A549 (cell line): ENCODE measurements around the gene CELSR1. TPM values are rescaled to one million over a fixed set of nuclear protein-coding genes. Genes with fewer than 3 reads are reported as not detected.

Experiments
- ATAC-seq, 2 experiments: fragments of 200-7000 bp in 1 of 2; fragments of >200 bp in 1 of 2; cut with Nextera tagmentation in 1 of 2; cut with Tn5 transposase in 1 of 2; 3 replicates each; pipeline versions ENCODE4 v1.8.0 to v1.9.1; 2018 to 2020; ENCODE audit warnings: mild to moderate bottlenecking in 1 of 2, moderate library complexity in 1 of 2
- CTCF ChIA-PET: fragments of 300-600 bp; sonication (Branson Sonifier 250); formaldehyde crosslinking; extraction: SDS; loops from one replicate; lab custom pipeline; 2021; ENCODE audit warnings: antibody characterized with exemption, inconsistent platforms; lab: Yijun Ruan, JAX
- POLR2A ChIA-PET: fragments of 350-600 bp; formaldehyde crosslinking; extraction: SDS; loops from one replicate; lab custom pipeline; 2021; ENCODE audit warnings: antibody characterized with exemption, inconsistent platforms; lab: Yijun Ruan, JAX
- DNase-seq, 2 experiments: peaks; one replicate each; pipeline versions ENCODE4 v3.0.0 to v3.0.0-alpha.2; 2011 to 2016; ENCODE audit warnings: low read depth in 1 of 2, low spot score in 1 of 2
- FAIRE-seq: peaks from 2 replicates; lab custom pipeline; 2011; peaks lifted over from hg19 to GRCh38; lab: Jason Lieb, UNC
- H3K27ac ChIP-seq, 2 experiments: fragments of >200 bp; sonication (Bioruptor Twin); formaldehyde crosslinking; 3 replicates each; pipeline ENCODE4 v1.5.1; 2016 to 2017
- H3K4me1 ChIP-seq: fragments of >200 bp; sonication (Bioruptor Twin); formaldehyde crosslinking; 3 replicates; pipeline ENCODE4 v1.6.1; 2016
- H3K4me2 ChIP-seq: fragments of >200 bp; sonication (Bioruptor Twin); formaldehyde crosslinking; 3 replicates; pipeline ENCODE4 v1.6.1; 2016
- H3K4me3 ChIP-seq: fragments of >200 bp; sonication (Bioruptor Twin); formaldehyde crosslinking; 3 replicates; pipeline ENCODE4 v1.5.1; 2016
- H3K9me3 ChIP-seq: fragments of >200 bp; sonication (Bioruptor Twin); formaldehyde crosslinking; 3 replicates; pipeline ENCODE4 v1.6.1; 2016
- BCL3 ChIP-seq: fragments of >200 bp; sonication (Bioruptor Twin); formaldehyde crosslinking; IDR thresholded peaks from 3 replicates; pipeline ENCODE4 v1.6.1; 2016
- BHLHE40 ChIP-seq: IDR thresholded peaks from 2 replicates; pipeline ENCODE4 v1.6.1; 2012; ENCODE audit warnings: low read depth, low read length, inconsistent platforms
- CEBPB ChIP-seq, 2 experiments: fragments of >200 bp in 1 of 2; sonication (Bioruptor Twin) in 1 of 2; formaldehyde crosslinking in 1 of 2; IDR thresholded peaks; 2 replicates each; pipeline ENCODE4 v1.6.1; 2012 to 2016
- E2F6 ChIP-seq: IDR thresholded peaks from 2 replicates; pipeline ENCODE4 v1.6.1; 2012; ENCODE audit warnings: low read depth, borderline replicate concordance
- FOSL2 ChIP-seq, 2 experiments: fragments of 450-650 bp in 1 of 2; fragments of >200 bp in 1 of 2; sonication (Bioruptor Twin) in 1 of 2; formaldehyde crosslinking; IDR thresholded peaks; 2 replicates each; pipeline versions ENCODE4 v1.5.0 to v1.6.1; 2016 to 2020; ENCODE audit warnings: mild to moderate bottlenecking in 1 of 2, moderate library complexity in 1 of 2
- HDAC2 ChIP-seq: fragments of 200-600 bp; sonication (generic); IDR thresholded peaks from 2 replicates; pipeline ENCODE4 v1.6.1; 2016
- HOXA7 ChIP-seq: fragments of 250-450 bp; sonication (Bioruptor Pico); IDR thresholded peaks from 2 replicates; pipeline ENCODE4 v1.5.0; 2020; ENCODE audit warnings: mild to moderate bottlenecking, moderate library complexity
- KDM1A ChIP-seq: fragments of 200-600 bp; sonication (generic); IDR thresholded peaks from 2 replicates; pipeline ENCODE4 v1.6.1; 2016; ENCODE audit warnings: low read depth, mild to moderate bottlenecking
- KDM5A ChIP-seq: fragments of 200-600 bp; sonication (generic); IDR thresholded peaks from 2 replicates; pipeline ENCODE4 v1.6.1; 2016; ENCODE audit warnings: antibody characterized with exemption, mild to moderate bottlenecking
- MAZ ChIP-seq: fragments of 150-350 bp; IDR thresholded peaks from 2 replicates; pipeline ENCODE4 v1.6.1; 2014; ENCODE audit warnings: antibody characterized with exemption, low read depth, low read length, borderline replicate concordance
- NPAS2 ChIP-seq: fragments of 250-450 bp; sonication (Bioruptor Pico); IDR thresholded peaks from 2 replicates; pipeline ENCODE4 v1.8.0; 2022; ENCODE audit warnings: mild to moderate bottlenecking, moderate library complexity, borderline replicate concordance
- RCOR1 ChIP-seq: fragments of 150-350 bp; IDR thresholded peaks from 2 replicates; pipeline ENCODE4 v1.6.1; 2014; ENCODE audit warnings: antibody characterized with exemption, low read length, low read depth
- SREBF2 ChIP-seq: fragments of 450-650 bp; IDR thresholded peaks from 2 replicates; pipeline ENCODE4 v1.6.1; 2014; ENCODE audit warnings: mild to moderate bottlenecking, moderate library complexity
- TP53 ChIP-seq: fragments of 250-450 bp; sonication (Bioruptor Pico); IDR thresholded peaks from 2 replicates; pipeline ENCODE4 v1.5.0; 2021; ENCODE audit warnings: mild to moderate bottlenecking, moderate library complexity
- WGBS: methylation state at CpG from one replicate; pipeline ENCODE4 v1.1.6; 2017; ENCODE audit errors: missing lambda C conversion rate; 5-methylcytosine and 5-hydroxymethylcytosine counted together
- polyA plus RNA-seq, 4 experiments: library from polyadenylated mRNA; depleted of rRNA in 3 of 4; stranded (reverse); fragments of >200 nt; fragmentation: RNase III in 1 of 4; extraction: RNeasy Plus Mini Kit Qiagen cat#74134 plus additional on column Dnase treatment in 1 of 4; gene quantifications; 2 replicates in 3 of 4; 3 replicates in 1 of 4; pipeline ENCODE4 v1.2.3, GENCODE V29; 2011 to 2017

The CELSR1 gene
- polyA plus RNA-seq, 2 of the 4 experiments (the other 2 are of a cell fraction), result 15.3 to 31.8 TPM

- Histone ChIP-seq H3K4me3 (no peak overlapping the region), H3K4me2 (peak overlapping the region; percentile 77), H3K4me1 (peaks cover 80% of the 10 kb centered on the region), H3K9me3 (no peaks in the 10 kb centered on the region), H3K27ac (peak overlapping the region; percentile 91 to 99)
- ATAC-seq, result no peak
- TF ChIP-seq FOSL2 (IDR thresholded peaks at IDR 0.05), result no peak
- 0 out of 2 replicates have a peak, but pooled peaks have one; percentile 16 for TF ChIP-seq FOSL2 (CRISPR knock-in tag; IDR thresholded peaks at IDR 0.05)
- TF ChIP-seq SREBF2, result no peak
- DNase-seq, result no peak
- 69% methylated on average over 4 of the region's 13 CpGs for WGBS
- no peak for FAIRE-seq
- ChIA-PET CTCF (interaction anchor here (1.1 to 5.7 kb wide), 3 partner anchors 16 to 170 kb away, joined by 3 to 25 read pairs (median 19); no protein-coding TSS in a partner anchor), POLR2A (no interaction called here)
Measured at GRCh38 chr22:46526244-46526839, 11.1 kb downstream of the CELSR1 start.

GRCh38 chr22:46525389-46526243 lies 11.8 kb downstream of the CELSR1 start:
- ChIA-PET POLR2A (no interaction called here), CTCF (interaction anchor here (1.1 to 5.7 kb wide), 3 partner anchors 17 to 170 kb away, joined by 3 to 25 read pairs (median 19); no protein-coding TSS in a partner anchor)
- H3K4me2 ChIP-seq, result peak overlapping the region; percentile 77
- H3K9me3 ChIP-seq, result no peaks in the 10 kb centered on the region
- ATAC-seq (no peak), DNase-seq (no peak), FAIRE-seq (no peak)
- H3K4me1 ChIP-seq, result peaks cover 73% of the 10 kb centered on the region
- H3K27ac ChIP-seq, result peak overlapping the region; percentile 91 to 99
- WGBS, result 46% methylated on average over 16 of the region's 22 CpGs
- H3K4me3 ChIP-seq, result no peak overlapping the region
- 0 out of 2 replicates have a peak, but pooled peaks have one; percentile 33 for TF ChIP-seq E2F6
- no peak for TF ChIP-seq HDAC2
- TF ChIP-seq, all 56 proteins: peak for 1

- no peak for DNase-seq
- POLR2A ChIA-PET, result no interaction called here
- no peak for FAIRE-seq
- H3K27ac ChIP-seq, result peak overlapping the region; percentile 91 to 99; a peak in 5 of 6 replicates
- no peak for TF ChIP-seq TP53
- no peak for TF ChIP-seq MAZ
- no peak for TF ChIP-seq CEBPB (IDR thresholded peaks at IDR 0.05)
- TF ChIP-seq FOSL2 (IDR thresholded peaks at IDR 0.05), result no peak
- no peak for TF ChIP-seq FOSL2 (CRISPR knock-in tag; IDR thresholded peaks at IDR 0.05)
- TF ChIP-seq KDM5A, result no peak
- no peak for TF ChIP-seq KDM1A
- TF ChIP-seq BHLHE40, result no peak
- ATAC-seq, result no peak
- CTCF ChIA-PET, result interaction anchor here (0.8 to 1.8 kb wide), 3 partner anchors 9 to 169 kb away, joined by 3 to 6 read pairs (median 5); no protein-coding TSS in a partner anchor
- no peak overlapping the region for H3K4me3 ChIP-seq
- WGBS, result 73% methylated on average over 14 of the region's 19 CpGs
- 0 out of 3 replicates have a peak overlapping the region, but pooled peaks have one; percentile 10 for H3K4me2 ChIP-seq
- H3K9me3 ChIP-seq, result no peaks in the 10 kb centered on the region
- peaks cover 60% of the 10 kb centered on the region for H3K4me1 ChIP-seq
Measured at GRCh38 chr22:46524203-46524740, 13.1 kb downstream of the CELSR1 start.

- Histone ChIP-seq H3K4me1 (peaks cover 49% of the 10 kb centered on the region), H3K9me3 (no peaks in the 10 kb centered on the region), H3K4me3 (no peak overlapping the region), H3K4me2 (no peak overlapping the region), H3K27ac (peak overlapping the region in 1 of 2 experiments; percentile 60; a peak in 2 of 6 replicates)
- FAIRE-seq, result no peak
- ChIA-PET POLR2A (no interaction called here), CTCF (interaction anchor here (1.3 to 1.8 kb wide), 3 partner anchors 11 to 155 kb away, joined by 3 to 6 read pairs (median 6); no protein-coding TSS in a partner anchor)
- WGBS, result 87% methylated on average over 8 of the region's 8 CpGs
- no peak for DNase-seq
- ATAC-seq, result no peak
- no peak for TF ChIP-seq HOXA7 (CRISPR knock-in tag)
- no peak for TF ChIP-seq NPAS2
- TF ChIP-seq RCOR1, result no peak
- TF ChIP-seq BCL3, result no peak
- TF ChIP-seq FOSL2 (IDR thresholded peaks at IDR 0.05), result no peak
- no peak for TF ChIP-seq FOSL2 (CRISPR knock-in tag; IDR thresholded peaks at IDR 0.05)
Measured at GRCh38 chr22:46522797-46523196, 14.6 kb downstream of the CELSR1 start.
